SU-DHL-6 (cell line): ENCODE data around the gene TCP10L.

Source experiments
- EZH2phosphoT487 ChIP-seq: fragments of 200-600 bp; sonication (generic), shearing (Covaris generic); conservative IDR thresholded peaks from 2 replicates; pipeline ENCODE4 v1.6.1; 2018; ENCODE audit warnings: mild to moderate bottlenecking, antibody characterized with exemption, low read length, moderate library complexity, mixed read lengths
- TF ChIP-seq, protein P1 (sequence below): fragments of 200-600 bp; sonication (generic); IDR thresholded peaks from one replicate; pipeline ENCODE4 v1.5.1; 2017; ENCODE audit warnings: antibody characterized with exemption, mild to moderate bottlenecking, low read length, moderate library complexity; ENCODE audit not compliant: insufficient read depth, poor library complexity, severe bottlenecking

- TF ChIP-seq, protein P1, sequence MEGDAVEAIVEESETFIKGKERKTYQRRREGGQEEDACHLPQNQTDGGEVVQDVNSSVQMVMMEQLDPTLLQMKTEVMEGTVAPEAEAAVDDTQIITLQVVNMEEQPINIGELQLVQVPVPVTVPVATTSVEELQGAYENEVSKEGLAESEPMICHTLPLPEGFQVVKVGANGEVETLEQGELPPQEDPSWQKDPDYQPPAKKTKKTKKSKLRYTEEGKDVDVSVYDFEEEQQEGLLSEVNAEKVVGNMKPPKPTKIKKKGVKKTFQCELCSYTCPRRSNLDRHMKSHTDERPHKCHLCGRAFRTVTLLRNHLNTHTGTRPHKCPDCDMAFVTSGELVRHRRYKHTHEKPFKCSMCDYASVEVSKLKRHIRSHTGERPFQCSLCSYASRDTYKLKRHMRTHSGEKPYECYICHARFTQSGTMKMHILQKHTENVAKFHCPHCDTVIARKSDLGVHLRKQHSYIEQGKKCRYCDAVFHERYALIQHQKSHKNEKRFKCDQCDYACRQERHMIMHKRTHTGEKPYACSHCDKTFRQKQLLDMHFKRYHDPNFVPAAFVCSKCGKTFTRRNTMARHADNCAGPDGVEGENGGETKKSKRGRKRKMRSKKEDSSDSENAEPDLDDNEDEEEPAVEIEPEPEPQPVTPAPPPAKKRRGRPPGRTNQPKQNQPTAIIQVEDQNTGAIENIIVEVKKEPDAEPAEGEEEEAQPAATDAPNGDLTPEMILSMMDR = no peak
- no peak for TF ChIP-seq EZH2phosphoT487
Measured at GRCh38 chr21:32599091-32599490, 13.8 kb upstream of the TCP10L start.
